Panc1 (cell line): Measurements from ENCODE around the gene DPP4. TPM values are rescaled to one million over a fixed set of nuclear protein-coding genes. Genes with fewer than 3 reads are reported as not detected.

ENCODE experiments used
- ATAC-seq: fragments of 200-7000 bp; cut with Tn5 transposase; 2 replicates; pipeline ENCODE4 v1.9.1; 2020; ENCODE audit warnings: mild to moderate bottlenecking, moderate library complexity
- BruUV-seq: library from RNA; stranded (reverse); fragments of 400-500 nt; replicated peaks from 2 replicates; lab custom pipeline; 2021; lab: Mats Ljungman, UMichigan
- CTCF ChIA-PET: fragments of 300-600 bp; sonication (Branson Sonifier 250); formaldehyde crosslinking; loops from one replicate; lab custom pipeline; 2022; ENCODE audit warnings: antibody characterized with exemption; lab: Charles Lee
- POLR2A ChIA-PET: fragments of 300-600 bp; sonication (Branson Sonifier 250); formaldehyde crosslinking; loops from one replicate; lab custom pipeline; 2022; ENCODE audit warnings: antibody characterized with exemption; lab: Charles Lee
- DNase-seq: peaks from one replicate; pipeline ENCODE4 v3.0.0-alpha.2; 2010; ENCODE audit warnings: low read depth, low spot score
- H3K27ac ChIP-seq: 2 replicates; pipeline ENCODE4 v1.5.1; 2011; ENCODE audit warnings: mild to moderate bottlenecking, low read length, inconsistent platforms
- H3K27me3 ChIP-seq: fragments of 200-500 bp; sonication (Bioruptor generic); 2 replicates; pipeline ENCODE4 v1.6.0; 2014; ENCODE audit warnings: low read length, inconsistent platforms; ENCODE audit not compliant: control insufficient read depth, insufficient read depth
- H3K36me3 ChIP-seq: fragments of 200-500 bp; sonication (Bioruptor generic); 2 replicates; pipeline ENCODE4 v1.5.1; 2014; ENCODE audit warnings: inconsistent platforms, mild to moderate bottlenecking, low read length, moderate library complexity; ENCODE audit not compliant: control insufficient read depth, insufficient read depth
- H3K4me1 ChIP-seq: 2 replicates; pipeline ENCODE4 v1.5.1; 2011; ENCODE audit warnings: inconsistent platforms, mild to moderate bottlenecking, low read length, moderate library complexity; ENCODE audit not compliant: control insufficient read depth, insufficient read depth
- H3K4me3 ChIP-seq, 2 experiments: 2 replicates each; pipeline ENCODE4 v1.5.1; 2011 to 2012; ENCODE audit warnings: low read depth in 2 of 2, low read length in 2 of 2, mild to moderate bottlenecking in 2 of 2, inconsistent platforms in 1 of 2, moderate library complexity in 1 of 2
- H3K9me3 ChIP-seq: fragments of 200-500 bp; sonication (Bioruptor generic); 2 replicates; pipeline ENCODE4 v1.5.1; 2014; ENCODE audit warnings: low read depth, mild to moderate bottlenecking, inconsistent platforms, low read length, moderate library complexity; ENCODE audit not compliant: control insufficient read depth, insufficient read depth
- CTCF ChIP-seq: fragments of 450-650 bp; IDR thresholded peaks from 2 replicates; pipeline ENCODE4 v1.5.1; 2017; ENCODE audit warnings: mild to moderate bottlenecking
- POLR2AphosphoS5 ChIP-seq: IDR thresholded peaks from 2 replicates; pipeline ENCODE4 v1.6.1; 2012; ENCODE audit warnings: mild to moderate bottlenecking, low read depth, low read length, moderate library complexity
- REST ChIP-seq, 2 experiments: IDR thresholded peaks; 2 replicates each; pipeline ENCODE4 v1.6.1; 2011 to 2012; ENCODE audit warnings: low read depth in 2 of 2, control low read depth in 1 of 2, low read length in 1 of 2, mild to moderate bottlenecking in 1 of 2, moderate library complexity in 1 of 2; ENCODE audit not compliant: insufficient read depth in 1 of 2
- SIN3A ChIP-seq: IDR thresholded peaks from 2 replicates; pipeline ENCODE4 v1.6.1; 2012; ENCODE audit warnings: low read depth, mild to moderate bottlenecking, low read length, moderate library complexity, borderline replicate concordance; ENCODE audit not compliant: insufficient read depth
- TCF7L2 ChIP-seq: IDR thresholded peaks from 2 replicates; pipeline ENCODE4 v1.6.1; 2011; ENCODE audit warnings: mild to moderate bottlenecking, low read depth, low read length, inconsistent platforms
- in situ Hi-C: cut with HindIII; loops from 2 replicates; pipeline ENCODE4 v1.10.0; 2016; ENCODE audit warnings: low sequenced_read_pairs, low pct_unique_long_range_greater_than_20kb
- intact Hi-C: fragments of 100-400 bp; cut with micrococcal nuclease; formaldehyde crosslinking; loops from one replicate; pipeline ENCODE4 v1.10.0; 2022; ENCODE audit not compliant: unreplicated experiment
- total RNA-seq: library from RNA; stranded (reverse); gene quantifications from one replicate; pipeline ENCODE4 v1.2.1, GENCODE V29; 2021; ENCODE audit not compliant: unreplicated experiment

Gene DPP4
- total RNA-seq, 1 experiment from 2014 or later: 0.23 TPM

GRCh38 chr2:162018530-162018929 is 55.5 kb downstream of the DPP4 start:
- Histone ChIP-seq H3K27me3 (peaks cover 2% of the 10 kb centered on the region; the same call in 1 of the 2 replicates), H3K4me1 (no peaks in the 10 kb centered on the region), H3K9me3 (no peaks in the 10 kb centered on the region), H3K27ac (no peak overlapping the region), H3K36me3 (no peaks in the 10 kb centered on the region), H3K4me3 (no peak overlapping the region)
- BruUV-seq: no TSS peak
- POLR2A ChIA-PET: no interaction called here
- DNase-seq (no peak), ATAC-seq (no peak)
- in situ Hi-C loops (no loop called here), intact Hi-C loops (no loop called here)
- TF ChIP-seq TCF7L2: no peak
- TF ChIP-seq SIN3A: no peak
- CTCF ChIA-PET: no interaction called here

- CTCF ChIA-PET: no interaction called here
These were observed 56.8 kb downstream of the DPP4 start for GRCh38 chr2:162017233-162017632.

More at GRCh38 chr2:162017233-162017632, 56.8 kb downstream of the DPP4 start:
- Histone ChIP-seq H3K36me3 (no peaks in the 10 kb centered on the region), H3K9me3 (no peaks in the 10 kb centered on the region), H3K27ac (no peak overlapping the region), H3K4me3 (no peak overlapping the region), H3K27me3 (peaks cover 2% of the 10 kb centered on the region; the same call in 1 of the 2 replicates), H3K4me1 (no peaks in the 10 kb centered on the region)
- intact Hi-C loops (no loop called here), in situ Hi-C loops (no loop called here)
- TF ChIP-seq POLR2AphosphoS5: no peak
- TF ChIP-seq REST (IDR thresholded peaks at IDR 0.05; ENCODE audit: insufficient read depth in 1 of 2, low read depth in 2 of 2, low read length in 1 of 2): no peak
- TF ChIP-seq CTCF: no peak
- no peak for TF ChIP-seq SIN3A
- no peak for TF ChIP-seq TCF7L2
- ATAC-seq (no peak), DNase-seq (no peak)
- BruUV-seq: no TSS peak
- POLR2A ChIA-PET: no interaction called here
